IPS-18a (cell line): ENCODE measurements around the gene BAHD1.

Source experiments
- H3K27ac ChIP-seq: one replicate; pipeline ENCODE4 v1.5.1; 2013; ENCODE audit warnings: low read length
- H3K27me3 ChIP-seq: one replicate; pipeline ENCODE4 v1.6.1; 2013; ENCODE audit warnings: mild to moderate bottlenecking, low read length; ENCODE audit not compliant: control insufficient read depth, insufficient read depth
- H3K36me3 ChIP-seq: one replicate; pipeline ENCODE4 v1.6.1; 2013; ENCODE audit warnings: low read depth, low read length; ENCODE audit not compliant: control insufficient read depth
- H3K4me1 ChIP-seq: one replicate; pipeline ENCODE4 v1.6.1; 2013; ENCODE audit warnings: low read depth, low read length; ENCODE audit not compliant: control insufficient read depth
- H3K4me3 ChIP-seq: one replicate; pipeline ENCODE4 v1.5.1; 2013; ENCODE audit warnings: low read length
- H3K9ac ChIP-seq: one replicate; pipeline ENCODE4 v1.6.1; 2013; ENCODE audit warnings: mild to moderate bottlenecking, low read length, moderate library complexity
- H3K9me3 ChIP-seq: one replicate; pipeline ENCODE4 v1.6.1; 2013; ENCODE audit warnings: low read depth, low read length; ENCODE audit not compliant: control insufficient read depth

Gene BAHD1

GRCh38 chr15:40512440-40512839 is 71.7 kb downstream of the BAHD1 start:
- peaks cover 5% of the 10 kb centered on the region for H3K4me1 ChIP-seq
- H3K9me3 ChIP-seq = no peaks in the 10 kb centered on the region
- peaks cover 51% of the 10 kb centered on the region for H3K27me3 ChIP-seq
- no peak overlapping the region for H3K9ac ChIP-seq
- H3K27ac ChIP-seq = no peak overlapping the region
- no peaks in the 10 kb centered on the region for H3K36me3 ChIP-seq
- no peak overlapping the region for H3K4me3 ChIP-seq

GRCh38 chr15:40513609-40514008 is 72.9 kb downstream of the BAHD1 start:
- Histone ChIP-seq H3K27ac (no peak overlapping the region), H3K9ac (no peak overlapping the region)

GRCh38 chr15:40516322-40516721 is 75.6 kb downstream of the BAHD1 start:
- no peak overlapping the region for H3K9ac ChIP-seq
- H3K4me1 ChIP-seq = peaks cover 3% of the 10 kb centered on the region
- H3K36me3 ChIP-seq = no peaks in the 10 kb centered on the region
- H3K27me3 ChIP-seq = peaks cover 22% of the 10 kb centered on the region
- H3K4me3 ChIP-seq = no peak overlapping the region
- no peaks in the 10 kb centered on the region for H3K9me3 ChIP-seq
- H3K27ac ChIP-seq = no peak overlapping the region

More at GRCh38 chr15:40513609-40514008, 72.9 kb downstream of the BAHD1 start:
- H3K9me3 ChIP-seq = no peaks in the 10 kb centered on the region
- H3K27me3 ChIP-seq = peaks cover 39% of the 10 kb centered on the region
- H3K4me3 ChIP-seq = no peak overlapping the region
- no peaks in the 10 kb centered on the region for H3K36me3 ChIP-seq
- peaks cover 5% of the 10 kb centered on the region for H3K4me1 ChIP-seq
